HCT116 (cell line): ENCODE results near the gene TPPP3. TPM values are rescaled to one million over a fixed set of nuclear protein-coding genes. Genes with fewer than 3 reads are reported as not detected.

Experiments used
- ATAC-seq: fragments of 200-7000 bp; cut with Tn5 transposase; 2 replicates; pipeline ENCODE4 v1.9.1; 2020; ENCODE audit warnings: mild to moderate bottlenecking, moderate library complexity
- BruUV-seq: library from RNA; stranded (reverse); fragments of 400-500 nt; replicated peaks from 2 replicates; lab custom pipeline; 2021; lab: Mats Ljungman, UMichigan
- CTCF ChIA-PET: fragments of 300-600 bp; sonication (Branson Sonifier 250); formaldehyde crosslinking; loops from one replicate; lab custom pipeline; 2021; ENCODE audit warnings: antibody characterized with exemption; lab: Charles Lee
- POLR2A ChIA-PET: fragments of 300-600, 350-600 bp; sonication (Branson Sonifier 250); formaldehyde crosslinking; loops from one replicate; lab custom pipeline; 2021; ENCODE audit warnings: antibody characterized with exemption; lab: Charles Lee
- RAD21 ChIA-PET, 2 experiments: fragments of 300-600 bp; sonication (Branson Sonifier 250); formaldehyde crosslinking; loops; one replicate each; lab custom pipeline; 2023; ENCODE audit warnings: low total read pairs in 2 of 2; ENCODE audit not compliant: uncharacterized antibody in 2 of 2, unreplicated experiment in 2 of 2, low non-redundant PET in 1 of 2; lab: Charles Lee
- DNase-seq: peaks from one replicate; pipeline ENCODE4 v3.0.0-alpha.2; 2010; ENCODE audit warnings: low read depth, low spot score
- H2AFZ ChIP-seq: fragments of 200-600 bp; shearing (Covaris generic), sonication (generic); 2 replicates; pipeline ENCODE4 v1.6.1; 2017; ENCODE audit warnings: low read depth, mixed run types, mixed read lengths, antibody characterized with exemption, low read length; ENCODE audit not compliant: poor library complexity, severe bottlenecking
- H3K27ac ChIP-seq: 2 replicates; pipeline ENCODE4 v1.5.1; 2012; ENCODE audit warnings: low read depth, low read length
- H3K27me3 ChIP-seq: fragments of 200-600 bp; sonication (generic); 2 replicates; pipeline ENCODE4 v1.6.1; 2016; ENCODE audit warnings: mixed run types, low read length, mixed read lengths; ENCODE audit not compliant: insufficient read depth
- H3K36me3 ChIP-seq, 2 experiments: fragments of 200-500 bp in 1 of 2; fragments of 200-600 bp in 1 of 2; sonication (Bioruptor generic) in 1 of 2; sonication (generic) in 1 of 2; 2 replicates each; pipeline versions ENCODE4 v1.5.1 to v1.6.1; 2014 to 2016; ENCODE audit warnings: low read length in 2 of 2, inconsistent platforms in 1 of 2, mixed read lengths in 1 of 2, mixed run types in 1 of 2; ENCODE audit not compliant: insufficient read depth in 2 of 2, control insufficient read depth in 1 of 2
- H3K4me1 ChIP-seq, 2 experiments: fragments of 200-600 bp in 1 of 2; sonication (generic) in 1 of 2; 2 replicates each; pipeline versions ENCODE4 v1.5.1 to v1.6.1; 2012 to 2017; ENCODE audit warnings: low read length in 2 of 2, inconsistent platforms in 1 of 2, mild to moderate bottlenecking in 1 of 2, mixed read lengths in 1 of 2, mixed run types in 1 of 2, moderate library complexity in 1 of 2; ENCODE audit not compliant: insufficient read depth in 2 of 2, control insufficient read depth in 1 of 2
- H3K4me2 ChIP-seq: fragments of 200-600 bp; sonication (generic); 2 replicates; pipeline ENCODE4 v1.6.1; 2017; ENCODE audit warnings: mixed run types, low read length, mixed read lengths
- H3K4me3 ChIP-seq, 2 experiments: fragments of 200-600 bp in 1 of 2; sonication (generic) in 1 of 2; replicated peaks in 1 of 2; 2 replicates each; pipeline ENCODE4 v1.5.1; 2011 to 2016; ENCODE audit warnings: low read length in 2 of 2, control low read depth in 1 of 2, low read depth in 1 of 2, mild to moderate bottlenecking in 1 of 2, mixed read lengths in 1 of 2, mixed run types in 1 of 2
- H3K79me2 ChIP-seq: fragments of 200-600 bp; sonication (generic); 2 replicates; pipeline ENCODE4 v1.6.1; 2017; ENCODE audit warnings: mild to moderate bottlenecking, mixed run types, low read length, moderate library complexity, mixed read lengths; ENCODE audit not compliant: insufficient read depth
- H3K9ac ChIP-seq: fragments of 200-600 bp; sonication (generic); 2 replicates; pipeline ENCODE4 v1.6.1; 2016; ENCODE audit warnings: low read length, mixed read lengths
- H3K9me2 ChIP-seq: fragments of 200-600 bp; sonication (generic), shearing (Covaris generic); 2 replicates; pipeline ENCODE4 v1.6.1; 2017; ENCODE audit warnings: mixed run types, mild to moderate bottlenecking, moderate library complexity; ENCODE audit not compliant: insufficient read depth
- H3K9me3 ChIP-seq, 2 experiments: fragments of 200-500 bp in 1 of 2; fragments of 200-600 bp in 1 of 2; sonication (Bioruptor generic) in 1 of 2; sonication (generic) in 1 of 2; 2 replicates each; pipeline ENCODE4 v1.6.1; 2014 to 2017; ENCODE audit warnings: low read length in 2 of 2, mixed read lengths in 2 of 2, inconsistent platforms in 1 of 2, low read depth in 1 of 2, mild to moderate bottlenecking in 1 of 2, mixed run types in 1 of 2, moderate library complexity in 1 of 2; ENCODE audit not compliant: control insufficient read depth in 1 of 2, insufficient read depth in 1 of 2
- H4K20me1 ChIP-seq: fragments of 200-600 bp; sonication (generic), shearing (Covaris generic); 2 replicates; pipeline ENCODE4 v1.6.1; 2017; ENCODE audit warnings: mixed run types, mild to moderate bottlenecking, moderate library complexity; ENCODE audit not compliant: insufficient read depth
- ELF1 ChIP-seq: IDR thresholded peaks from 2 replicates; pipeline ENCODE4 v1.6.1; 2012; ENCODE audit warnings: low read depth, borderline replicate concordance
- EZH2 ChIP-seq: fragments of 200-600 bp; sonication (generic); IDR thresholded peaks from 2 replicates; pipeline ENCODE4 v1.6.1; 2017; ENCODE audit warnings: antibody characterized with exemption, mixed run types
- POLR2A ChIP-seq: IDR thresholded peaks from 2 replicates; pipeline ENCODE4 v1.7.0; 2011; ENCODE audit warnings: borderline replicate concordance; ENCODE audit not compliant: insufficient read depth, insufficient read length; ENCODE audit errors: extremely low read depth
- POLR2AphosphoS5 ChIP-seq: IDR thresholded peaks from 2 replicates; pipeline ENCODE4 v1.6.1; 2011; ENCODE audit warnings: mild to moderate bottlenecking, low read depth, low read length, moderate library complexity
- RAD21 ChIP-seq: IDR thresholded peaks from 2 replicates; pipeline ENCODE4 v1.6.1; 2012; ENCODE audit warnings: low read depth, mild to moderate bottlenecking
- REST ChIP-seq: IDR thresholded peaks from 2 replicates; pipeline ENCODE4 v1.6.1; 2012; ENCODE audit warnings: low read depth
- SIN3A ChIP-seq: IDR thresholded peaks from 2 replicates; pipeline ENCODE4 v1.6.1; 2012; ENCODE audit warnings: low read depth
- TCF7L2 ChIP-seq: IDR thresholded peaks from 2 replicates; pipeline ENCODE4 v1.7.0; 2011; ENCODE audit warnings: borderline replicate concordance, inconsistent platforms; ENCODE audit not compliant: insufficient read depth, insufficient read length; ENCODE audit errors: extremely low read depth
- YY1 ChIP-seq: IDR thresholded peaks from 2 replicates; pipeline ENCODE4 v1.6.1; 2011; ENCODE audit warnings: low read length, low read depth, moderate library complexity, mild to moderate bottlenecking; ENCODE audit not compliant: insufficient replicate concordance; ENCODE audit errors: extremely low read depth
- ZFX ChIP-seq: fragments of 450-650 bp; IDR thresholded peaks from 2 replicates; pipeline ENCODE4 v1.6.1; 2017
- ZNF274 ChIP-seq: fragments of 200-500 bp; sonication (Bioruptor generic); IDR thresholded peaks from 2 replicates; pipeline ENCODE4 v1.6.1; 2014; ENCODE audit warnings: mild to moderate bottlenecking, low read depth, low read length, inconsistent platforms
- intact Hi-C: fragments of 100-400 bp; cut with micrococcal nuclease; formaldehyde crosslinking; loops from 2 replicates; pipeline ENCODE4 v1.10.0; 2022
- total RNA-seq: library from RNA; stranded (reverse); gene quantifications from one replicate; pipeline ENCODE4 v1.2.1, GENCODE V29; 2021; ENCODE audit not compliant: unreplicated experiment
- TF ChIP-seq, protein P1 (sequence below): IDR thresholded peaks from 2 replicates; pipeline ENCODE4 v1.6.1; 2012

The TPPP3 gene
- total RNA-seq, 1 experiment from 2014 or later = 1.2 TPM

GRCh38 chr16:67431775-67432505 lies 38.6 kb upstream of the TPPP3 start:
- intact Hi-C loops = no loop called here
- POLR2A ChIA-PET = interaction anchor here (0.8 kb wide), 1 partner anchor 34 kb away, joined by 6 read pairs; no protein-coding TSS in a partner anchor
- CTCF ChIA-PET = interaction anchor here (1.0 to 2.3 kb wide), 4 partner anchors 10 to 89 kb away, joined by 3 to 8 read pairs (median 4); no protein-coding TSS in a partner anchor

GRCh38 chr16:67430977-67431774 lies 37.9 kb upstream of the TPPP3 start, which contains the start of gene HSD11B2:
Gene HSD11B2, plus strand, starts transcription at chr16:67431121. Its CDS starts 128 bp downstream, at chr16:67431249.
- no peaks in the 10 kb centered on the region for H3K36me3 ChIP-seq
- H2AFZ ChIP-seq = peak within 1 kb of the TSS; percentile 54
- peak within 1 kb of the TSS; percentile 60 to 71 for H3K4me3 ChIP-seq
- POLR2A ChIA-PET = interaction anchor here (0.8 to 0.9 kb wide), 3 partner anchors 9 to 35 kb away, joined by 3 to 6 read pairs (median 3); no protein-coding TSS in a partner anchor
- RAD21 ChIA-PET = interaction anchor here (0.7 to 0.8 kb wide), 2 partner anchors 27 to 170 kb away, joined by 3 read pairs; no protein-coding TSS in a partner anchor
- no peaks in the 10 kb centered on the region for H3K79me2 ChIP-seq
- no peaks in the 10 kb centered on the region for H3K27me3 ChIP-seq
- intact Hi-C loops = no loop called here
- no peaks in the 10 kb centered on the region for H3K9me3 ChIP-seq
- no TSS peak for BruUV-seq
- peaks cover 6 to 44% of the 10 kb centered on the region in 2 experiments; a peak in 3 of 4 replicates for H3K4me1 ChIP-seq
- CTCF ChIA-PET = interaction anchor here (0.9 to 2.3 kb wide), 6 partner anchors 10 to 90 kb away, joined by 3 to 8 read pairs (median 3); no protein-coding TSS in a partner anchor
- ATAC-seq (peak; percentile 77), DNase-seq (peak; percentile 40)
- H3K9ac ChIP-seq = peak within 1 kb of the TSS; percentile 77
- H3K9me2 ChIP-seq = no peaks in the 10 kb centered on the region
- no peaks in the 10 kb centered on the region for H4K20me1 ChIP-seq
- TF ChIP-seq RAD21 (no peak), YY1 (peak; percentile 27), EZH2 (no peak), ZFX (peak; percentile 56; the same call in 1 of the 2 replicates), POLR2AphosphoS5 (peak; percentile 66), TCF7L2 (no peak), ZNF274 (no peak), REST (no peak), SIN3A (no peak)
- TF ChIP-seq, protein P1, sequence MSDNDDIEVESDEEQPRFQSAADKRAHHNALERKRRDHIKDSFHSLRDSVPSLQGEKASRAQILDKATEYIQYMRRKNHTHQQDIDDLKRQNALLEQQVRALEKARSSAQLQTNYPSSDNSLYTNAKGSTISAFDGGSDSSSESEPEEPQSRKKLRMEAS = no peak
- peak within 1 kb of the TSS; percentile 96 for H3K4me2 ChIP-seq
- H3K27ac ChIP-seq = peak within 1 kb of the TSS; percentile 82

More at GRCh38 chr16:67431775-67432505, 38.6 kb upstream of the TPPP3 start:
- no peaks in the 10 kb centered on the region for H3K27me3 ChIP-seq
- RAD21 ChIA-PET = interaction anchor here in 1 of 2 experiments (0.7 kb wide), 1 partner anchor 14 kb away, joined by 5 read pairs; no protein-coding TSS in a partner anchor
- peak overlapping the region; percentile 60 to 71 for H3K4me3 ChIP-seq
- H3K36me3 ChIP-seq = no peaks in the 10 kb centered on the region
- BruUV-seq = no TSS peak
- peak overlapping the region; percentile 82 for H3K27ac ChIP-seq
- H3K4me2 ChIP-seq = peak overlapping the region; percentile 96
- no peak for TF ChIP-seq POLR2A
- no peak for TF ChIP-seq ELF1
- no peak for ATAC-seq
- H3K79me2 ChIP-seq = no peaks in the 10 kb centered on the region
- no peaks in the 10 kb centered on the region for H3K9me2 ChIP-seq
- H3K9ac ChIP-seq = peak overlapping the region; percentile 72
- H2AFZ ChIP-seq = no peak overlapping the region
- H3K9me3 ChIP-seq = no peaks in the 10 kb centered on the region
- H4K20me1 ChIP-seq = no peaks in the 10 kb centered on the region
- no peak for DNase-seq
- peaks cover 6 to 44% of the 10 kb centered on the region in 2 experiments; a peak in 3 of 4 replicates for H3K4me1 ChIP-seq
